Vein endothelial cell (primary cell): ENCODE measurements around the gene TPBGL. TPM values are rescaled to one million over a fixed set of nuclear protein-coding genes. Genes with fewer than 3 reads are reported as not detected.

ENCODE experiments used
- total RNA-seq: library from RNA; depleted of rRNA; stranded (reverse); fragments of >200 nt; gene quantifications from 2 replicates; pipeline ENCODE4 v1.2.3, GENCODE V29; 2012

TPBGL gene
- under 0.01 TPM in 1 of 2 replicates, not detected in the other for total RNA-seq

GRCh38 chr11:75240311-75241035 is at the start of gene TPBGL:
Gene TPBGL, plus strand, starts transcription at chr11:75240774. Its CDS starts 276 bp downstream, at chr11:75241050.

Other genes with a start within 250 kb of the TPBGL start
- gene OR2AT4, start 143.9 kb upstream of the TPBGL start, total RNA-seq: not detected in 2 replicates
- 0.57 and 0.65 TPM in 2 replicates for gene SLCO2B1, start 89.7 kb upstream of the TPBGL start, total RNA-seq
- 116 and 358 TPM in 2 replicates for gene ARRB1, start 110.9 kb downstream of the TPBGL start, total RNA-seq
- gene RPS3, start 158.7 kb downstream of the TPBGL start, total RNA-seq: 1,876 and 2,642 TPM in 2 replicates
- 2.0 and 3.9 TPM in 2 replicates for gene KLHL35, start 192.4 kb downstream of the TPBGL start, total RNA-seq